NCI-H1694 treated with DMSO at 0.1 percent for 48 hours (cell line): Measurements from ENCODE around the gene AHNAK2.

Source experiments
- DNase-seq: peaks from one replicate; lab custom pipeline; 2025; lab: John Stamatoyannopoulos, UW

Gene AHNAK2

GRCh38 chr14:104973385-104974145 lies 4.6 kb downstream of the AHNAK2 start:
- no peak for DNase-seq

GRCh38 chr14:104973135-104973384 lies 5.1 kb downstream of the AHNAK2 start:
- no peak for DNase-seq

- no peak for DNase-seq
Observed at GRCh38 chr14:104972301-104973134, 5.7 kb downstream of the AHNAK2 start.

GRCh38 chr14:104971447-104972240 lies 6.5 kb downstream of the AHNAK2 start:
- no peak for DNase-seq

- no peak for DNase-seq
Observed at GRCh38 chr14:104970231-104971068, 7.7 kb downstream of the AHNAK2 start.

- no peak for DNase-seq
Observed at GRCh38 chr14:104969741-104970230, 8.4 kb downstream of the AHNAK2 start.

GRCh38 chr14:104968541-104969401 lies 9.4 kb downstream of the AHNAK2 start:
- no peak for DNase-seq

- peak; percentile 27 for DNase-seq
Observed at GRCh38 chr14:104968153-104968527, 10.0 kb downstream of the AHNAK2 start.

- DNase-seq, result no peak
Observed at GRCh38 chr14:104967386-104968152, 10.6 kb downstream of the AHNAK2 start.

- DNase-seq, result no peak
Observed at GRCh38 chr14:104966981-104967385, 11.2 kb downstream of the AHNAK2 start.

GRCh38 chr14:104966261-104966865 lies 11.8 kb downstream of the AHNAK2 start:
- DNase-seq, result no peak

- DNase-seq, result no peak
Observed at GRCh38 chr14:104965561-104966231, 12.5 kb downstream of the AHNAK2 start.

GRCh38 chr14:104964546-104964945 lies 13.6 kb downstream of the AHNAK2 start:
- no peak for DNase-seq

GRCh38 chr14:104957146-104958113 lies 20.7 kb downstream of the AHNAK2 start:
- DNase-seq, result no peak

GRCh38 chr14:104956290-104956890 lies 21.8 kb downstream of the AHNAK2 start:
- DNase-seq, result no peak

GRCh38 chr14:104955396-104955770 lies 22.8 kb downstream of the AHNAK2 start:
- DNase-seq, result no peak

GRCh38 chr14:104954746-104955395 lies 23.3 kb downstream of the AHNAK2 start:
- no peak for DNase-seq
